ENCODE measurements around the gene FA2H. TPM values are rescaled to one million over a fixed set of nuclear protein-coding genes. Genes with fewer than 3 reads are reported as not detected.

The FA2H gene
- polyA plus RNA-seq, 3 donors: not detected

DNA sequence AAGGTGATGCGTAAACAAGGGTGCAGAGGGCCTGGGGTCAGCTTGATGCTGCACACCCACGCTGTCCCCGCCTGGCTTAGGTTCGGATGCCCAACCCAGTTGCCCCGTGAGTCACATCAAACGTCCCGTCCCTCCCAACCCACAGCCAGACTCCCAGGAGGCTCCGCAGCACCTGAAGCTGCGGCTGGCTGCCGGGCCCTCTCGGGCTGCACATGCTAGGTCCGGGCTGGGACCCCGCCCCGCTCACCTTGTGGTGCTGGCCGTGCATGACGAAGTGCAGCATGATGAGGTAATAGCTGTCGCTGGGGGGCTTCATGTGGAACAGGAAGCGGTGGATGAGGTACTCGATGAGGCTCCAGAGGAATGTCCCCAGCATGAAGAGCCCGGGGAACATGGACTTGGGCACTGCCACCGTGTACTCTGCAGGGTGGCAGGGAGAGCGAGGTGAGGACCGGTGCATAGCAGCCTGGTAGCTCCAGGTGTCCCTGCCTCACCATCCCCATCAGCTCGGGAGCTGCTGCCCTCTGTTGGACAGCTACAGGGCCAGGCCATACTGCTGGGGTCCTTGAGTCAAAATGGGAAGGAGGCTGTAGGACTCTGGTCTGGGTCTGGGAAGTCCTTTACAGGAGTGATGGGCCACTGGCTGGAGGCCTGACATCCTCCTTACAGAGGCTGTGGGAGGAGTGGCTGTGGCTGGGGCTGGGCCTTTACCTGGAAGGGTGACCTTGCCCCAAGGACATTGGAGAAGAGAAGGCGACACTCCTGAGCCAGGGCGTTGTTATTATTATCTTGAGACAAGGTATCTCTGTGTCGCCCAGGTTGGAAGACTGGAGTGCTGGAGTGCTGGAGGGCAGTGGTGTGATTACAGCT lies 55.6 kb downstream of the FA2H start:
- no peak overlapping the region for H3K4me3 Mint-ChIP-seq
- Histone ChIP-seq H3K36me3 (replicated peaks in 1 of 2; ENCODE audit: control insufficient read depth in 1 of 2, insufficient read depth in 2 of 2, low read length in 2 of 2) (no peaks in the 10 kb centered on the region), H3K79me2 (ENCODE audit: insufficient read depth, low read length) (no peaks in the 10 kb centered on the region), H3K27me3 (ENCODE audit: control insufficient read depth in 2 of 2, insufficient read depth in 2 of 2, low read length in 2 of 2) (no peaks in the 10 kb centered on the region), H3K4me3 (replicated peaks in 1 of 3; ENCODE audit: low read depth in 2 of 3, low read length in 3 of 3) (no peak overlapping the region), H3K4me2 (replicated peaks; ENCODE audit: extremely low read depth, low read length, poor library complexity, severe bottlenecking) (no peak overlapping the region), H2AFZ (ENCODE audit: insufficient read depth, low read depth, low read length, poor library complexity, severe bottlenecking) (no peak overlapping the region), H3K4me1 (ENCODE audit: control insufficient read depth in 1 of 2, insufficient read depth in 2 of 2, low read length in 2 of 2) (no peaks in the 10 kb centered on the region), H3K9ac (ENCODE audit: insufficient read depth, low read length, poor library complexity, severe bottlenecking) (no peak overlapping the region), H3K9me3 (replicated peaks in 1 of 2; ENCODE audit: control insufficient read depth in 1 of 2, insufficient read depth in 1 of 2, low read length in 2 of 2) (no peaks in the 10 kb centered on the region), H4K20me1 (ENCODE audit: insufficient read depth, low read length) (no peaks in the 10 kb centered on the region), H3K27ac (ENCODE audit: low read depth in 1 of 2, low read length in 2 of 2) (no peak overlapping the region)
- no peak for DNase-seq
- WGBS (ENCODE audit: insufficient coverage): 96% methylated on average over 25 of the region's 27 CpGs
- no peaks in the 10 kb centered on the region for H3K36me3 Mint-ChIP-seq
- peaks cover 14% of the 10 kb centered on the region for H3K4me1 Mint-ChIP-seq
- intact Hi-C loops (cut with micrococcal nuclease): no loop called here
- TF ChIP-seq, protein P1, sequence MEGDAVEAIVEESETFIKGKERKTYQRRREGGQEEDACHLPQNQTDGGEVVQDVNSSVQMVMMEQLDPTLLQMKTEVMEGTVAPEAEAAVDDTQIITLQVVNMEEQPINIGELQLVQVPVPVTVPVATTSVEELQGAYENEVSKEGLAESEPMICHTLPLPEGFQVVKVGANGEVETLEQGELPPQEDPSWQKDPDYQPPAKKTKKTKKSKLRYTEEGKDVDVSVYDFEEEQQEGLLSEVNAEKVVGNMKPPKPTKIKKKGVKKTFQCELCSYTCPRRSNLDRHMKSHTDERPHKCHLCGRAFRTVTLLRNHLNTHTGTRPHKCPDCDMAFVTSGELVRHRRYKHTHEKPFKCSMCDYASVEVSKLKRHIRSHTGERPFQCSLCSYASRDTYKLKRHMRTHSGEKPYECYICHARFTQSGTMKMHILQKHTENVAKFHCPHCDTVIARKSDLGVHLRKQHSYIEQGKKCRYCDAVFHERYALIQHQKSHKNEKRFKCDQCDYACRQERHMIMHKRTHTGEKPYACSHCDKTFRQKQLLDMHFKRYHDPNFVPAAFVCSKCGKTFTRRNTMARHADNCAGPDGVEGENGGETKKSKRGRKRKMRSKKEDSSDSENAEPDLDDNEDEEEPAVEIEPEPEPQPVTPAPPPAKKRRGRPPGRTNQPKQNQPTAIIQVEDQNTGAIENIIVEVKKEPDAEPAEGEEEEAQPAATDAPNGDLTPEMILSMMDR (IDR thresholded peaks at IDR 0.05): no peak
- peaks cover 3 to 4% (median 3%) of the 10 kb centered on the region in 3 donors for H3K27me3 Mint-ChIP-seq (ENCODE audit: low read depth in 3 of 3)
- H3K27ac Mint-ChIP-seq: no peak overlapping the region
- H3K9me3 Mint-ChIP-seq: peaks cover 0 to 2% (median 0%) of the 10 kb centered on the region in 7 donors

DNA sequence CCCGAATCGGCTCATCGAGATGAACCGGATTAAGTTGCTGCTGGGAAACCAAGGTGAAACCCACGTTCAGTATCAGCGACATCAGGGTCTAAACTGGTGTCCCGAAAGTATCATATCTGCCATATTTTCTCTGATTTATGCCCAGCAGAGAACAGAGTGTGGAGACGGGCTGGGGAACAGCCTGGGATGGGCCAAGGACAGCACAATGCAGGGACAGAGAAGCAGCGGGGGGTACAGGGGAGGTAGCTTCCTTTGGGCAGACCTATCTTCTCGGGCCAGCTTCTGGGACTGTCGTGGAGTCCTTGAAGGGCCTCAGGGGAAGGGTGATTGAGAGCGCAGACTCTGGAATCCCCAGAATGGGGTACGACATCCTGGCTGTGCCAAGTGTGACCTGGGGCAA lies 56.5 kb downstream of the FA2H start:
- no peaks in the 10 kb centered on the region for H3K79me2 ChIP-seq (ENCODE audit: insufficient read depth, low read length)
- no peak overlapping the region for H3K27ac ChIP-seq (ENCODE audit: low read depth in 1 of 2, low read length in 2 of 2)
- DNase-seq: no peak
- H3K27me3 Mint-ChIP-seq (ENCODE audit: low read depth in 3 of 3): peaks cover 3 to 4% (median 3%) of the 10 kb centered on the region in 3 donors
- H2AFZ ChIP-seq (ENCODE audit: insufficient read depth, low read depth, low read length, poor library complexity, severe bottlenecking): no peak overlapping the region
- H3K9ac ChIP-seq (ENCODE audit: insufficient read depth, low read length, poor library complexity, severe bottlenecking): no peak overlapping the region
- no peaks in the 10 kb centered on the region for H3K36me3 ChIP-seq (replicated peaks in 1 of 2; ENCODE audit: control insufficient read depth in 1 of 2, insufficient read depth in 2 of 2, low read length in 2 of 2)
- intact Hi-C loops (cut with micrococcal nuclease): no loop called here
- H3K36me3 Mint-ChIP-seq: no peaks in the 10 kb centered on the region
- H3K27ac Mint-ChIP-seq: no peak overlapping the region
- no peak overlapping the region for H3K4me3 ChIP-seq (replicated peaks in 1 of 3; ENCODE audit: low read depth in 2 of 3, low read length in 3 of 3)
- no peaks in the 10 kb centered on the region for H3K4me1 ChIP-seq (ENCODE audit: control insufficient read depth in 1 of 2, insufficient read depth in 2 of 2, low read length in 2 of 2)
- H3K4me2 ChIP-seq (replicated peaks; ENCODE audit: extremely low read depth, low read length, poor library complexity, severe bottlenecking): no peak overlapping the region
- H3K4me1 Mint-ChIP-seq: peaks cover 9% of the 10 kb centered on the region
- TF ChIP-seq, protein P1 (IDR thresholded peaks at IDR 0.05): no peak
- H3K27me3 ChIP-seq (ENCODE audit: control insufficient read depth in 2 of 2, insufficient read depth in 2 of 2, low read length in 2 of 2): no peaks in the 10 kb centered on the region
- WGBS (ENCODE audit: insufficient coverage): 98% methylated on average over 13 of the region's 13 CpGs
- no peaks in the 10 kb centered on the region for H3K9me3 ChIP-seq (replicated peaks in 1 of 2; ENCODE audit: control insufficient read depth in 1 of 2, insufficient read depth in 1 of 2, low read length in 2 of 2)
- H4K20me1 ChIP-seq (ENCODE audit: insufficient read depth, low read length): no peaks in the 10 kb centered on the region
- H3K4me3 Mint-ChIP-seq: no peak overlapping the region
- peaks cover 0 to 2% (median 0%) of the 10 kb centered on the region in 7 donors for H3K9me3 Mint-ChIP-seq
